ENCODE results near the gene OR52E4.
A peak's percentile ranks its signal among the peaks of the same experiment; 100 is the strongest.

OR52E4 gene

DNA sequence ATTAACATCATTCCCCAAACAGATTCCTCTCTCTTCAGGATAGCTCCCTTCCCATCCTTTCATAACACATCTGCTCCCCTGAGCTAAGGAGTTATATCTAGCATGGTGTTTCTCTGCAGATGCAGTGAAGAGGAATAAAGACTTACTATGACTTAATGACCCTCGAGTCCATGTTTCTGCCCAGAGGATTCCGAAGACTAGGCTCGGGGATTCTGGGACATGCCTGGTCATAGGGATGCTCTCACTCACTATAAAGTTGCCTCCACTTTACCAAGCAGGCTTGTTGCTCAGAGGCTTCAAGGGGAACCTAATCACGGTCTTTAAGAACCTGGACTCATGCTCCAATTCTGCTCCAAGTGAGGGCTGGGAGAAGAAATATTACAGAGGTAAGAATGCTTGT lies at the start of gene OR52E4:
Gene OR52E4, plus strand, starts transcription at position 301 of the 400 bp plus-strand sequence. CDS start 3,664 bp downstream, outside the sequence.
- no peak for DNase-seq (ENCODE audit: low spot score)

DNA sequence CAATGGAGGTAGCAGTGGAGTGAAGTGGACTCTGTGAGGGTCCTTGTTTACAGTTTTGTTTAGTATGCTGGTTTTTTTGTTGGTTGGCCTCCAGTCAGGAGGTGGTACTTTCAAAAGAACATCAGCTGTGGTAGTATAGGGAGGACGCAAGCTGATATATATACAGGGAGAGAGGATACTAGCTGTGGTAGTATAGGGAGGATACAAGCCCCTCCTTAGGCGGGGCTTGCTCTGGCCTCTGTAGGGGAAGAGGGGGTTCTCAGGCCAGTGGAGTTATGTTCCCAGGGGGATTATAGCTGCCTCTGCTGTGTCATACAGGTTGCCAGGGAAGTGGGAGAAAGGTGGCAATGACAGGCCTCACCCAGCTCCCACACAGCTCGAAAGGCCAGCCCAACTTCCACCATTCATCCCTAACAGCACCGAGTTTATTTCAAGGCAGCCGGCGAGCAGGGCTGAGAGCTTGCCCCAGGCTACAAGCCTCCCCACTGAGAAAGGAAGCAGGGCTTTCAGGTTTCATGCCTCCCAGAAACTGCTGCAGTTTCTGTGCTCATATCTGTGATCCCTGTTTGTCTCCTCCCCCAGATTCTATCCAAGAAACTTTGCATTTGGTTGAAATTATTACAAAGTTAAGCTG lies 49.1 kb upstream of the OR52E4 start:
- no peak for DNase-seq (ENCODE audit: low spot score)

DNA sequence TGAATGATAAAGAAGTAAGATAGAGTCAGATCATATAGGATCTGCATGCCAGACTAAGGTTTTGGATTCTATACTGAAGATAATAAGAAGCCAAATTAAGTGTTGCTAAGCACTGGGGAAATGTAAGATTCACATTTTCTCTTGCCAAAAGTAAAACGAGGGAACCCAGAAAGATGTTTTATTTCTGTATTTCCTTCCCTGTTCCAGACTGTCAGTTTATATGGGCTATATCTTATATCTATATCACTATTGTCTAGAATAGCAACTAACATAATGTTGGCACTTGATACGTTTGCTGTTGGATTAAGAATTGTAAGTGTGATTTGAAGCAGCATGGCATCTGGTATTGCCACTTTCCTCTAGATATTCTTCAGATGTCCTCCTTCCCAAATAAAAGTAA lies 47.0 kb upstream of the OR52E4 start:
- DNase-seq (ENCODE audit: low spot score) = no peak

DNA sequence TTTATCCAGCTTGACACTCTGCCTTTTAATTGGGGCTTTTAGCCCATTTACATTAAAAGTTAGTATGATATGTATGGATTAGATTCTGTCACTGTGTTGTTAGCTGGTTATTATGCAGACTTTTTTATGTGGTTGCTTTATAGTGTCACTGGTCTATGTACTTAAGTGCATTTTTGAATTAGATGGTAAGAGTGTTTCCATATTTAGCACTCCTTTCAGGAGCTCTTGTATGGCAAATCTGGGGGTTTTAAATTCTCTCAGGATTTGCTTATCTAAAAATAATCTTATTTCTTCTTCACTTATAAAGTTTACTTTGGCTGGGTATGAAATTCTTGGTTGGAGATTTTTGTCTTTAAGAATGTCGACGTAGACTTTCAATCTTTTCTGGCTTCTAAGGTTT lies 42.7 kb upstream of the OR52E4 start:
- no peak for DNase-seq (ENCODE audit: low spot score)

DNA sequence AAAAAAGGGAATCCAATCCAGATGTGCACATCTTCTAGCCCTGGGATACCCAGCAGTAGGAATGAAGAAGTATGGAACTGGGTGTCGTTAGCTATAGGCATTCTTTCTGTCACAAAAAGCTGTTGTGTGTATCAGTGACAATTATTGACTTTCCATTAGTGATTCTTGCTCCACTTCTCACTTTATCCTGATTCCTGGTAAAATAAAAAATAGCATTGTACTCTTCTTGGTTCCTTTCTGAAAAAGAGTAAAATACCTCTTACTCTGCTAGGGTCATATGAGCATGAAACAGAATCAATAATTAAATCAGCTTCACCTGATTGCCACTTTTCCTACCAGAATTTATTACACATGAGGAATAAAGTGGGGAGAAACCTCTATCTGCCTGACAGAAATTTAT lies 38.6 kb upstream of the OR52E4 start, which contains the start of gene OR52E6:
Gene OR52E6, minus strand, starts transcription at position 101 of the 400 bp plus-strand sequence. Its CDS starts 0 bp downstream, at position 101.
- no peak for DNase-seq (ENCODE audit: low spot score)

DNA sequence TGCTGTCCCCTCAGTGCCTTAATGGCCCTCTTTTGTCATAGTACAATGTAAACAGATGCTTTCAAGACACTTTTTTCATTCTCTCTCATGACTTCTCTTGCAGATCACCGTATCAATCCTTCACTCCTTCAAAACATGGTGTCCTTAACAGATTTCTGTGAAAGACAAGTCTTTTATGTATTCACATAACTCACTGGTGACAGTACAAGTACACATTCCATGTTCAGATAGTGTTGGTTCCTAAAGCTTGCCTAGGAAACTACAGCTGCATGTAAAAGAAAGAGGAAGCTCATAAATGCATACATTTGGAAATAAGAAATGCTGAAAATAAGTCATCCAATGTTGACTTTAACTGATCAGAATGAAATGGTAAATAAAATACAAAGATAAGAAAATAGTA lies 33.7 kb upstream of the OR52E4 start:
- DNase-seq (ENCODE audit: low spot score) = no peak

DNA sequence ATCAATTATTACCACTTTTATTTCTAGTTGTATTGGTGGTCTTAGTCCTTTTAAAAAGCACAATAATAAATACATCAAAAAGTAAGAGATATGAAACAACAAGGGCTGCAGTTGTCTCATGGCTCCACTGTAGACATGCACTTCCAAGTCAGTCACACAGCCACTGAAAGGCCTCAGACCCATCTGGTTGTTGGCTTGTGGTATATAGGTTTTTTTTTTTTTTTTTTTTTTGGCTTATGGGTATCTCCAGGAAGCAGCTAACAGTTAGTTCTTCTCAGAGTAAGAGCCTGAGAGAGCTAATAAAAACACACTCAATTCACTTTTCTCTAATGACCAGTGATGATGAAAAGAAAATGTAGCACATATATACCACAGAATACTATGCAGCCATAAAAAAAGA lies 32.7 kb upstream of the OR52E4 start:
- no peak for DNase-seq (ENCODE audit: low spot score)

DNA sequence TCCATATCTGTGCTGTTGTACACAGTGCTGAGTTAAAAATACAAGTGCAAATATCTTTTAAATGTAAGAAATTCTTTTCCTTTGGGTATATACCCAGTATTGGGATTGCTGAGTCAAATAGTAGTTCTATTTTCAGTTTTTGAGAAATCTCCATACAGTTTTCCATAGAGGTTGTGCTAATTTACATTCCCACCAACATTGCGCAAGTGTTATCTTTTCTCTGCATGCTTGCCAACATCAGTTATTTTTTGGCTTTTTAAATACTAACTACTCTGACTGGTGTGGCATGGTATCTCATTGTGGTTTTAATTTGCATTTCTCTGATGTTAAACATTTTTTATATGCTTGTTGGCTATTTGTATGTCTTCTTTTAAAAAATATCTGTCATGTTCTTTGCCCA lies 29.4 kb upstream of the OR52E4 start:
- no peak for DNase-seq (ENCODE audit: low spot score)

DNA sequence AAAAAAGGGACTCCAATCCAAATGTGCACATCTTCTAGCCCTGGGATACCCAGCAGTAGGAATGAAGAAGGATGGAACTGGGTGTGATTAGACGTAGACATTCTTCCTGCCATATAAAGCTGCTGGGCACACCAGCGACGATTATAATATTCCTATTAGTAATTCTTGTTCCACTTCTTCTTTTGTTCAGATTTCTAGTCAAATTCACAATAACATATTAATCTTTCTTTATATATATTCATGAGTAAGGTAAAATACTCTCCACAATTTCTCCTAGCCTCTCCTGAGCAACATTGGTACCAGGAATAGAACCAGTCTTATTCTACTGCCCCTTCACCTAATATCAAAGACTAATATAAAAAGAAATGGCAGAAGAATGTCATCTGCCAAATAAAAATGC lies 22.8 kb upstream of the OR52E4 start, which contains the start of gene OR52E8:
Gene OR52E8, minus strand, starts transcription at position 101 of the 400 bp plus-strand sequence. Its CDS starts 0 bp downstream, at position 101.
- no peak for DNase-seq (ENCODE audit: low spot score)

DNA sequence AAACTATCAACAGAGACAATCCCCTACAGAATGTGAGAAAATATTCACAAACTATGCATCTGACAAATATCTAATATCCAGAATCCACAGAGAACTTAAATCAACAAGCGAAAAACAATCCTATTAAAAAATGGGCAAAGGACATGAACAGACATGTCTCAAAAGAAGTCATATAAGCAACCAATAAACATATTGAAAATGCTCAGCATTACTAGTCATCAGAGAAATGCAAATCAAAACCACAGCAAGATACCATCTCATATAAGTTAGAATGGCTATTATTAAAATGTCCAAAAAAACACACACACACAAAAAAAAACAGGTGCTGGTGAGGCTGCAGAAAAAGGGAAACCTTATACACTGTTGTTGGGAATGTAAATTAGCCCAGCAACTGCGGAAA lies 14.6 kb upstream of the OR52E4 start:
- no peak for DNase-seq (ENCODE audit: low spot score)

DNA sequence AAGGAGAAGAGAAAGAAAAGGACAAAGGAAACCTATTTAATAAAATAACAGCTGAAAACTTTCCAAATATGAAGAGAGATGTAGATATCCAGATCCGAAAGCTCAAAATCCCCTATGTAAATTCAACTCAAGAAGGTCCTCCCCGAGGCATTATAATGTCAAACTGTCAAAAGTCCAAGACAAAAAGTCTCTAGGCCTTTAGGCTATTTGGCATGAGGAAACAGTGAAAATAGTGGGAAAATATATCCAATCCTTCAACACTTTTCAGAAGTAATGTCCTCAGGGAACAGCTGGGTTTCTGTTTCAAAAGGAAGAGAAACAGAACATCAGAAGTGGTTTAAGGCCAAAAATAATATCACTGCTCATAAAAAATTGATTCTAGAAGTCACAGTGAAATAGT lies 1.9 kb upstream of the OR52E4 start:
- DNase-seq (ENCODE audit: low spot score) = no peak

DNA sequence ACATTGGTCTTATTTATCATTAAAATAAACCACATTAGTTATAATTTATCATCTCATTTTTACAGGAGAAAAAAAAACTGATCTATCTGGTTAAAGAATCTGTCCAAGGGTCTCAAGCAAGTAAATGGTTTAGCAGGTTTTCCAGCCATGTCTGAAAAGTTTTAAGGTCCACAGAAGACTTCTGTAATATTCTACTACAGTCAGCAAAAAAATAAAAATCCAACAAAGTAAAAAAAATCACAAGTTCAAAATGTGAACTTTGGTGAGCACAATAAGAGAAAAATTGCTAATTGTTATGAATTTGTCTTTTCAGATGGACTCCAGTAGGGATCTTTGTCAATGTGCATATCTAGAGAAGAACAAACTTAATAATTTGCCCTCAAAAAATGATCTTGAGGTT lies 1.3 kb downstream of the OR52E4 start:
- no peak for DNase-seq (ENCODE audit: low spot score)

DNA sequence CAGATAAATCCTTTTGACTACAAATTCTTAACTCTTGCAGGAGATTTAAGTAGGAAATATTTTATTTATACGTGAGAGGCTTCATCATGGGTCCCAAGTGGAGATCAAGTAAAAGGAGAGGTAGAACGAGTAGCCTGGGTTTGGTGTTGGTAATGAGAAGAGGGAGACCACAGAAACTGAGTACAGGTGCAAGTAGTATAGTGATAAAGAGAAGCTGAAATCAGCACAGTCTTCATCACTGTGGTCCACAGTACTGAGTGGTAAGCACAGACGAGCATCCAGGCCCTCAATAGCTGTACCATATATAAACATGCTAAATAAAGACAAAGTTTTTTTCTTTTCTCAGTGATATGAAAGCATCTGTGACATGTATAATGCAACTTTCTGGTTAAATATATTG lies 6.7 kb downstream of the OR52E4 start:
- no peak for DNase-seq (ENCODE audit: low spot score)

DNA sequence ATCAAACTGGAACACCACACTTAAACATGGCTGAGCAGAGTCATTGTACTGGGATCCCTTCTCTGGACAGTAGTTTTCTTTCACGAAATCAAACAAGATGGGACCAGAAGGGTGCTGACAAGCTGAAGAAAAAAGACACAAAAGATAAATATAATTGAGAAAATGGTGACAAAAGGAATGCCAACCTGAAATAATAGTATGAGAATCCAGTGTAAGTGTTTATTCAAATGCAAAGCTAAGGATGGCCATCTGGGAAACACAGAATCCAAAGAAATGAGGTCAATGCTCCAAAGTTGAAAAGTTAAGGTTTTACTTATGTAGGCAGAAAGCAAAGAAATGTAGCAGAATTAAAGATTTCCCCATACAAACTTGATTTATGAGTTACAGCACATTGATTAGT lies 7.2 kb downstream of the OR52E4 start:
- DNase-seq (ENCODE audit: low spot score) = no peak

DNA sequence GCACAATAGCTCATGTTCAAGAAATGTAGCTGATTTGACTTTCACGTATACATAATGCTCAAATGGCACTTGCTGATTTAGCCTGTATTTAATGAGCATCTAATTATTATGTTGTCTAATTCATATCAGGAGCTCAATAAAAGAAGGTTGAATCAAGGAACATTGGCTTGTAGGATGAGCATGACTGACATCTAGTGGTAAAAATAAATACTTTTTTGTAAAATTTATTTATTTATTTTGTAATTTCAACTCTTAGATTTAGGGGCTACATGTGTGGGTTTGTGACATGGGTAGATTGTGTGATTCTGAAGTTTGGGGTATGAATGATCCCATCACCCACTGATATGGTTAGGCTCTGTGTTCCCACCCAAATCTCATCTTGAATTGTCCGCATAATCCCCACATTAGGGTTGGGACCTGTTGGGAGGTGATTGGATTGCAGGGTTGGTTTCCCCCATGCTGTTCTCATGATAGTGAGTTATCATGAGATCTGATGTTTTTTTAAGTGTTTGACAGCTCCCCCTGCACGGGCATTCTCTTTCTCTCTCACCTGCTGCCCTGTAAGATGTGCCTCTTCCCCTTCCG lies 10.9 kb downstream of the OR52E4 start:
- peak; percentile 28 for DNase-seq (ENCODE audit: low spot score)

DNA sequence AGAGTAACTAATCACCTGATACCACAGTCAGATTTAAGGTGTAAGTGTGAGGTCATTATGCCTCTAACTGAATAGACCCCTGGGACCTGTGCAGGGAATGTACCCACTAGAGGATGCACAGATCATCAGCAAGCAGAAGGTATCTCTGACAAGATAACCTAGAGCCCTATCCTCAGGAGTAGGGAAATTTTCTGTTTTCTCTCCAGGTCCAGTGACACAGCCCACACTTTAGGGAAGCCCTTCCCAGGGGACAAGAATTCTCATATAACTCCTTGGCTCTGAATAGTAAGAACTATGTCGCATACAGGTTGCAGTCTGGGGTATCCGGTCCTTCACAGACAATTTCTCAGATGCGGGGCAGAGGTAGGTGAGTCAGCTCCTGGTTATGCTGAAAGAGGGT lies 12.5 kb downstream of the OR52E4 start, which contains the start of gene OR52E5:
Gene OR52E5, plus strand, starts transcription at position 301 of the 400 bp plus-strand sequence. CDS start 7,569 bp downstream, outside the sequence.
- DNase-seq (ENCODE audit: low spot score) = no peak

DNA sequence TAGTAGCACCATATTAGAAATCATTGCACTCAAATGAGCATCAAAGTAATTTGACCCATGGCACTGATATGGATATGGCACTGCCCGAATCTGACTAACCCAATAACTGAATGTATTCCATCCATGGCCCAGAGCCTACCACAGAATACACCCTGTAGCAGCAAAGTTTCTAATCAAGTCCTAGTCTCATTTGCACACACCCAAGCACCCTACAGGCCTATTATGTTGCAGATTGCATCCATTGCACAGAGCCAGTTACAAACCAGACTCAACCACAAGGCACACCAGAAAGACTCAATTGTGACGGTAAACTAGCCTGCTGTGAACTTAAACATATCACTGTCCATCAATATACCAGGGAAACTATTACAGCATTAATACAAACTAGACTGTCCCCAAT lies 19.1 kb downstream of the OR52E4 start:
- DNase-seq (ENCODE audit: low spot score) = no peak

DNA sequence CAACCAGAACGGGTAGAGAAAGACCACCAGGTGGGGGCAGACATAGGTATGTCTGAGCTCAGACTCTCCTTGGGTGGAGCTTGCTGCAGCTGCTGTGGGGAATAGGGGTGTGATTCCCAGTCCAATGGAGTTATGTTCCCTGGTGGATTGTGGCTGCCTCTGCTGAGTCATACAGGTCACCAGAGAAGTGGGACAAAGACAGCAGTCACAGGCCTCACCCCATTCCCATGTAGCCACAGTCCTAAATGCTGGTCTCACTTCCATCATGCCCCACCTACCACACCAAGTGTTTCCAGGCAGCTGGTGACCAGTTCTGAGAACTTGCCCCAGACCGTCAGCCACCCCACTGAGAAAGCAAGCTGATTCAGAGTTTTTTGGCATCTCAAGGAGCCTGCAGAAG lies 30.1 kb downstream of the OR52E4 start:
- no peak for DNase-seq (ENCODE audit: low spot score)

DNA sequence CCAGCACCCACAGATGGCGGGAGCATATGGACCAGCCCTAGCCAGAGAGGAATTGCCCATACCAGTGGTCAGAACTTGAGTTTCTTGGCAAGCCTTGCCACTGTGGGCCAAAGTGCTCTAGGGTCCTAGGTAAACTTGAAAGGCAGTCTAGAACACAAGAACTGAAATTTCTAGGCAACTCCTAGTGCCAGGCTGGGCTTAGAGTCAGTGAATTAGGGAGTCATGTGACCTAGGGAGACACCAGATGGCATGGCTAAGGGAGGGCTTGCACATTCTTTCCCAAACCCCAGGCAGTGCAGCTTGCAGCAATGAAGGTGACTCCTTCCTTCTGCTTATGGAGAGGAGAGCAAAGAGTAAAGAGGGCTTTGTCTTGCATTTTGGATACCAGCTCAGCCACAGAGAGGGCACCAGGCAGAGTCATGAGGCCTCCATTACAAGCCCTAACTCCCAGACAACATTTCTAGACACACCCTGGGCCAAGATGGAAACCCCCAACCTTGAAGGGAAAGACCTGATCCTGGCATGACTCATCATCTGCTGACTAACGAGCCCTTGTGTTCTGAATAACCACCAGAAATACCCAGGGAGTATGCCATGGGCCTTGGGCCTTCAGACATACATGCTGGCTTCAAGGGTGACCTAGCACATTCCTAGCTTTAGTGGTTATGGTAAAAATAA lies 42.5 kb downstream of the OR52E4 start:
- DNase-seq (ENCODE audit: low spot score) = no peak

DNA sequence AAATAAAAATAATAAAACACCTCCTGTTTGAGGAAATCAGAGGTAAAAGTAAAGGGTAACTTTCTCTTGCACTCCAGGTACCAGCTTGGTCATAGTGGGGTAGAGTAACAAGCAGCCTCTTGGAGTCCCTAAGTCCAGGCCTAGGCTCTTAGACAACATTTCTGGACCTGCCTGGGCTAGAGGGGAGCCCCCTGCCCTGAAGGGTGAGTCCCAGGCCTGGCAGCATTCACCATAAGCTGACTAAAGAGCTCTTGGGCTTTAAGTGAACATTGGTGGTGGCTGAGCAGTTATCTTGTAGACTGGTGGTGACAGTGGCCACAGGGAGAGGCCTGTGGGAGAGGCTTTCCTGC lies 43.0 kb downstream of the OR52E4 start:
- no peak for DNase-seq (ENCODE audit: low spot score)

DNA sequence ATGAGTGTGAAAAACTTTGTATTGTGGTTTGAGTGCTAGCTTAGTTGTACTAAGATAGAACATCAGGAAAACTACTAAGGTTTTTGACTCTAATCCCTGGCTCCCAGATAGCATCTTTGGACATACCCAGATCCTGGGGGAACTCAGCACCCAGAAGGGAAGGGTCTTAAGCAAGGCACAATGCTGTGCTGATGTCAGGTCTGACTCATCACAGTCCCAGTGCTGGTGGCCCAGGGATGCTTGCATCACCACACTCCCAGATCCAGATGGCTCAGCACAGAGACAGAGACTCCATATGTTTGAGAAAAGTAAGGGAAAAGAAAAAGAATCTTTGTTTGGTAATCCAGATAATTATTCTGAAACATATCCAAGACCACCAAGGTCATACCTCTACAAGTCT lies 43.4 kb downstream of the OR52E4 start:
- DNase-seq (ENCODE audit: low spot score) = no peak

DNA sequence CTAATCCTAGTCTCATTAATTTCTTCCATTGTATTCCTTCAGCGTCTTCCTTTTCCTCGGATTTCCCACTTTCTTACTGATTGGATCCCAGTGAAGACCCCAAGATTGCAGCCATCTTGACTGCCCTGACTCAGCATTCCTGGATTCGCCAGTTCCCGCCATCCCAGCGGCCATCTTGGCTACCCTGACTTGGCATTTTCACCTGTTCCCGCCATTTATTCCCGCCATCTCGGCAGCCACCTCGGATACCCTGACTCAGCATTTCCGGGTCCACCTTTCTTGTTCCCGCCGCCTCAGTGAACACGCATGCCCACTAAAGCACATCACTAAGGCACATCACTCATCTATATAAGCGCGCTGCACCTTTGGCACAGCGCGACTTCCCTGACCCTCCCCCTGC lies 47.8 kb downstream of the OR52E4 start:
- DNase-seq (ENCODE audit: low spot score) = no peak

DNA sequence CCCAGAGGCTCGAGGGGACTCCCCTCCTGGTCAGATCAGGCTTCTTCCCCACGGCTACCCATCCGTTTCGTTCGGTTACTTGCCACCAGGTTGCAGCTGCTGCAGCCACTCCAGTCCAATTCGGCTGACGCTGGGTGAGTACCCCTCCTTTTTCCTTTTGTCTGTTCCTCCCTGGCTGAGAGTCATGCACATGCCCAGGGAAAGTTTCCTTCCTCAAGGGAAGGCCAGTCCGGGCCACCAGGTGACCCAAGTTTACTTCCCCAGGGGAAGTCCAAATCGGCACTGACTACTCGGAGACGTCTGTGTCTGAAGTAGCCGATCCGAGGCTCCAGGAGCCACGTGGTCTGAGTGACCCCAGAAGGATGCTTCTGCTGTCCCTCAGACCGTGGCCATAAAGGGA lies 48.4 kb downstream of the OR52E4 start:
- DNase-seq (ENCODE audit: low spot score) = no peak

Data from cerebellar cortex (tissue), 1 donor.